GM18868 (cell line): ENCODE measurements around the gene HDAC9.

Source experiments
- ATAC-seq: cut with Tn5 transposase; IDR thresholded peaks from one replicate; pipeline ENCODE4 v1.9.1; 2021; ENCODE audit warnings: mild to moderate bottlenecking, moderate library complexity; ENCODE audit not compliant: unreplicated experiment

Gene HDAC9

GRCh38 chr7:18828260-18828993 lies 332.9 kb downstream of the HDAC9 start:
- ATAC-seq, result no peak

GRCh38 chr7:18828994-18829857 lies 333.7 kb downstream of the HDAC9 start:
- ATAC-seq, result no peak

GRCh38 chr7:18829858-18830285 lies 334.3 kb downstream of the HDAC9 start:
- ATAC-seq, result no peak

- no peak for ATAC-seq
These were observed 335.9 kb downstream of the HDAC9 start for GRCh38 chr7:18831419-18831818.

- no peak for ATAC-seq
These were observed 336.4 kb downstream of the HDAC9 start for GRCh38 chr7:18831943-18832342.

GRCh38 chr7:18834577-18834976 lies 339.0 kb downstream of the HDAC9 start:
- no peak for ATAC-seq

- ATAC-seq, result no peak
These were observed 339.6 kb downstream of the HDAC9 start for GRCh38 chr7:18835001-18835690.

GRCh38 chr7:18843979-18844378 lies 348.4 kb downstream of the HDAC9 start:
- no peak for ATAC-seq

- ATAC-seq, result no peak
These were observed 349.2 kb downstream of the HDAC9 start for GRCh38 chr7:18844735-18845134.

GRCh38 chr7:18845700-18846099 lies 350.2 kb downstream of the HDAC9 start:
- no peak for ATAC-seq

- no peak for ATAC-seq
These were observed 351.2 kb downstream of the HDAC9 start for GRCh38 chr7:18846765-18847215.

- no peak for ATAC-seq
These were observed 353.6 kb downstream of the HDAC9 start for GRCh38 chr7:18849130-18849529.

- ATAC-seq, result no peak
These were observed 360.2 kb downstream of the HDAC9 start for GRCh38 chr7:18855796-18856195.

GRCh38 chr7:18858232-18858631 lies 362.7 kb downstream of the HDAC9 start:
- no peak for ATAC-seq

- ATAC-seq, result no peak
These were observed 363.8 kb downstream of the HDAC9 start for GRCh38 chr7:18859318-18859717.

GRCh38 chr7:18860221-18860620 lies 364.7 kb downstream of the HDAC9 start:
- no peak for ATAC-seq

- ATAC-seq, result peak; percentile 89
These were observed 366.1 kb downstream of the HDAC9 start for GRCh38 chr7:18861514-18862118.

- no peak for ATAC-seq
These were observed 369.4 kb downstream of the HDAC9 start for GRCh38 chr7:18864967-18865366.

GRCh38 chr7:18866359-18867036 lies 370.9 kb downstream of the HDAC9 start:
- ATAC-seq, result peak; percentile 98

GRCh38 chr7:18872344-18872743 lies 376.8 kb downstream of the HDAC9 start:
- no peak for ATAC-seq
